GM12892 (cell line): Measurements from ENCODE around the gene ARL16.

ENCODE experiments used
- POLR2A ChIP-seq: IDR thresholded peaks from 2 replicates; pipeline ENCODE4 v1.6.1; 2011; ENCODE audit warnings: low read depth, low read length, control low read depth
- POLR2AphosphoS5 ChIP-seq: IDR thresholded peaks from 2 replicates; pipeline ENCODE4 v1.6.1; 2011; ENCODE audit warnings: low read depth, low read length, control low read depth
- TAF1 ChIP-seq: IDR thresholded peaks from 2 replicates; pipeline ENCODE4 v1.6.1; 2011; ENCODE audit warnings: low read depth, mild to moderate bottlenecking, control low read depth, low read length, borderline replicate concordance

DNA sequence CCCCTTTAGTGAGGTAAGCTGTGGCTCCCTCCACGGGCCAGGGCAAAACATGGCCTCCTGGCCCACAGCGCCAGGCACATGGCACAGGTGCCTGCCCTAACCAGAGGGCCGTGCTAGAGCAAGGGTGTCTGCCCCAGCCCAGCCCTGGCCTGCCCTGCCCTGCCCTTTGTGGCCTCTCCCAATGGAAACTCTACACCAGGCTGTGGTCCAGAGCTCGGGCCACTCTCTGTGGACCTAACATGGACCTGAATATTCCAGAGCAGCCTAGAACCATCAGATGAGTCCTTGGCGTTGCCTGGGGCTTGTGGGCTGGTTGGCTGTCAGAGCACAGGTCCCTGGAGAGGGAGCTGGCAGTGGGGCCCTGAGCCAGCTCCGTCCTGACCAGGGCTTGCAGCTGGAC, 11.6 kb upstream of the ARL16 start:
- TF ChIP-seq POLR2A (no peak), POLR2AphosphoS5 (no peak), TAF1 (no peak)
